Gastrocnemius medialis (tissue), 4 donors: ENCODE measurements around the gene ATF2.

Experiments
- CTCF ChIP-seq, 5 experiments: fragments of 450-650 bp in 3 of 5; fragments of 200-600 bp in 2 of 5; sonication (generic) in 2 of 5; IDR thresholded peaks in 4 of 5; conservative IDR thresholded peaks in 1 of 5; 1 replicate in 4 of 5; 2 replicates in 1 of 5; pipeline ENCODE4 v1.5.1; 2016 to 2019; ENCODE audit warnings: antibody characterized with exemption in 5 of 5, mild to moderate bottlenecking in 3 of 5, moderate library complexity in 3 of 5
- POLR2A ChIP-seq, 2 donors: fragments of 450-650 bp; IDR thresholded peaks; one replicate each; pipeline ENCODE4 v1.6.1; 2017; ENCODE audit warnings: antibody characterized with exemption in 2 of 2, mild to moderate bottlenecking in 2 of 2, moderate library complexity in 2 of 2

DNA sequence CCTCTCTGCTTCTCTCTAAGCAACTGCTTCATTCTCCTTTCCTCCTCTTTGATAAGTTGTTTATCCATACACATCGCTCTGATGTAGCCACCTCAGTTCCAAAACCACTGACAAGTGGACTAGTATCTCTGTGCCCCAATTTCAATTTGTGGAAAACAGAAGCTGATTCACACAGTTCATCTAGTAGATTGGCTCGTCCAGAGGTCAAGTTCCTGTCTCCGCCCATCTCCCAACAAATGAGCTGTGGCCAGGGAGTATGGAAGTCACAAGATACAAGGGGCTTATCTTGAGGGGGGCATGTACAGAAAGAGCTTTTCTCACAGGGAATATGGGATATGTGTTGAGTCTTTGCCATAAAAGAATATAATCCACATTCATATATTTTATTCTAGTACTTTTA lies 145.1 kb downstream of the ATF2 start:
- TF ChIP-seq CTCF (IDR thresholded peaks at IDR 0.05 in 4 of 5, conservative IDR thresholded peaks at IDR 0.05 in 1 of 5) (no peak), POLR2A (IDR thresholded peaks at IDR 0.05) (no peak)
